Right ventricle myocardium inferior (tissue), 1 donor: ENCODE measurements around the gene DICER1. TPM values are rescaled to one million over a fixed set of nuclear protein-coding genes. Genes with fewer than 3 reads are reported as not detected.

ENCODE experiments used
- ATAC-seq: fragments of 200-7000 bp; cut with Tn5 transposase; one replicate; pipeline ENCODE4 v1.9.1; 2020; ENCODE audit warnings: mild to moderate bottlenecking, moderate library complexity
- DNase-seq: peaks from one replicate; pipeline ENCODE4 v3.0.0; 2021; ENCODE audit errors: missing footprints
- intact Hi-C: fragments of 100-400 bp; cut with DNase I; formaldehyde crosslinking; loops from one replicate; pipeline ENCODE4 v1.11.0; 2022
- total RNA-seq: library from RNA; stranded (reverse); fragmentation: NEBNext Ultra II Directional; extraction: Animal tissue kit (Norgen Biotek cat#: 25700); gene quantifications from one replicate; pipeline ENCODE4 v1.2.1, GENCODE V29; 2021
- donor health status: DM: no; HTN: yes; CAD: no; lungs with severe emphysema.

DICER1 gene
- total RNA-seq, 1 donor from 2014 or later: 20.7 TPM

- no peak for ATAC-seq
- no peak for DNase-seq
- intact Hi-C loops: no loop called here
Measured at GRCh38 chr14:95137804-95138167, 19.5 kb downstream of the DICER1 start.

GRCh38 chr14:95137164-95137803 lies 20.0 kb downstream of the DICER1 start:
- DNase-seq (no peak), ATAC-seq (no peak)
- intact Hi-C loops: no loop called here

- ATAC-seq (no peak), DNase-seq (no peak)
- intact Hi-C loops: no loop called here
Measured at GRCh38 chr14:95136631-95137030, 20.7 kb downstream of the DICER1 start.

GRCh38 chr14:95134304-95134933 lies 22.9 kb downstream of the DICER1 start:
- DNase-seq (no peak), ATAC-seq (no peak)
- intact Hi-C loops: no loop called here

GRCh38 chr14:95133282-95133681 lies 24.0 kb downstream of the DICER1 start:
- intact Hi-C loops: no loop called here
- DNase-seq: no peak
- no peak for ATAC-seq

DNA sequence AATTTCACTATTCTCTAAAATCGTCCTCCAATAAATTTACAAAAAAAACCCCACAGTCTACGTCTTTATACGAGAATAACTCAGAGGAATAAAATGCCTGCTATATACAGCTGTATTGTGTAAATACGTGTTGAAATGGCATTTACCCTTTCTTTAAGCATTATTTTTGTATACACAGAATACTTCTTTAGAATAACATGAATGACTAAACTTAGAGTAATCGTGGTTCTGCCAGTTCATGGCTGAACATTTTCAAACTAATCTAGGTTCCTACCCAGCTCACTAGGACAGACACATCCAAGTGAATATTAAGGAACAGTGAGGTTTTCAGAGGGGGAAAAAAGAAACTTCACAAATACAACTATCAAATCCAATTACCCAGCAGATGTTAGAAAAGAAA lies 24.6 kb downstream of the DICER1 start:
- DNase-seq (no peak), ATAC-seq (no peak)
- intact Hi-C loops: no loop called here

GRCh38 chr14:95130549-95130948 lies 26.8 kb downstream of the DICER1 start:
- ATAC-seq (no peak), DNase-seq (no peak)
- intact Hi-C loops: no loop called here

DNA sequence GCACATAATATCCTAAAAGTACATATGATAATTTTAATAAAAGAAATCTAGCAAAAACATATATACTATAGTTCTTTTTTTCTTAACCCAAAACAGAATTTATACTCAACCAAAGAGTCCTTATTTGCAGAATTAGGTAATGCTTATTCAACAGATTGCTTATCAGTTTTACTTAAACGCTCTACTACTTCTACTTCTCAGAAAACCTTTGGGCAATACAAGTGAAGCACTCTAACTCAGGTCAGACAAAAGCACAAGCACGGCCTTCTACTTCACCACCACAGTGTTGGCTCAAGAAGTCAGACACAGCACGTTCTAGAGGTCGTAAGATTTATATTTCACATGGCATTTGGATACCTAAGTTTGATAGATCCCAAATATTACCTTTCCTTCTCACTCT lies 29.2 kb downstream of the DICER1 start:
- DNase-seq (no peak), ATAC-seq (no peak)
- intact Hi-C loops: no loop called here

DNA sequence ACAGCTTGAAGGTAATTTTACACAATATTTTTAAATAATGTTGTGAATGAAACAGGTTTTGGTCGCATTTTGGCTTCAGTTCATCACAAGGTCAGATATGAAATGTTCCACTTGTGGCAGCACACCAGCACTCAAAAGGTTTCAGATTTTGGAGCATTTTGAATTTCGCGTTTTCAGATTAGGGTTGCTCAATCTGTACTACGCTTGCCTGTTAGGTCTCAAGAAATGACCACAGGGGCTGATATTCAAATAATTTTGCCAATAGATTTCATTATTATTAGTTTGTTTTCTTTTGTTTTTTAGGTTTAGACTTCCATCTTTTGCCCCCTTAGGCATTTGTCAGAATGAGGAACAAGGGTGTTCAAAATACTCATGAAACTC lies 29.8 kb downstream of the DICER1 start:
- ATAC-seq (no peak), DNase-seq (no peak)
- intact Hi-C loops: no loop called here

- intact Hi-C loops: no loop called here
- no peak for ATAC-seq
Measured at GRCh38 chr14:95126906-95127530, 30.3 kb downstream of the DICER1 start.

DNA sequence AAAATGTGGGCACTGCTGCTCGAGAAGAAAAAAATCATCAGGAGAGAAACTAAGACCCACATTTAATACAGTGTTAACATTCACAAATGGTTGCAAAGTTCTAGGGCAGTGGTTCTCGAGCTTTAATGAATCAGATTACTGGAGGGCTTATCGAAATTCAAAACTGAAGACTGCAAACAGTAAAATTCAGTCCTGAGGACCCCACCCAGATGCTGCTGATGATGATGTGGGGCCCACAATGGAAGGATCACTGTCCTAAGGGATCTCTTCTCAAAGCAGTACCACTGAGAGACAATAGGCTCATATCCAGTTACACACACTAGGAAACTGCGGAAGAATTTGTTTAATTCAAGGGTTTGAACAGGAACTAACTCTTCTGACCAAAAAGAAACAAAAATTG lies 31.4 kb downstream of the DICER1 start:
- ATAC-seq (no peak), DNase-seq (no peak)
- intact Hi-C loops: no loop called here

More at GRCh38 chr14:95126906-95127530, 30.3 kb downstream of the DICER1 start:
- DNase-seq: no peak

- ATAC-seq (no peak), DNase-seq (no peak)
- intact Hi-C loops: no loop called here
Measured at GRCh38 chr14:95125221-95125620, 32.1 kb downstream of the DICER1 start.

- intact Hi-C loops: no loop called here
- peak; percentile 92 for ATAC-seq
Measured at GRCh38 chr14:95123891-95124579, 33.3 kb downstream of the DICER1 start.

GRCh38 chr14:95122621-95122945 lies 34.7 kb downstream of the DICER1 start:
- ATAC-seq (no peak), DNase-seq (no peak)
- intact Hi-C loops: no loop called here

More at GRCh38 chr14:95123891-95124579, 33.3 kb downstream of the DICER1 start:
- DNase-seq: peak; percentile 74

DNA sequence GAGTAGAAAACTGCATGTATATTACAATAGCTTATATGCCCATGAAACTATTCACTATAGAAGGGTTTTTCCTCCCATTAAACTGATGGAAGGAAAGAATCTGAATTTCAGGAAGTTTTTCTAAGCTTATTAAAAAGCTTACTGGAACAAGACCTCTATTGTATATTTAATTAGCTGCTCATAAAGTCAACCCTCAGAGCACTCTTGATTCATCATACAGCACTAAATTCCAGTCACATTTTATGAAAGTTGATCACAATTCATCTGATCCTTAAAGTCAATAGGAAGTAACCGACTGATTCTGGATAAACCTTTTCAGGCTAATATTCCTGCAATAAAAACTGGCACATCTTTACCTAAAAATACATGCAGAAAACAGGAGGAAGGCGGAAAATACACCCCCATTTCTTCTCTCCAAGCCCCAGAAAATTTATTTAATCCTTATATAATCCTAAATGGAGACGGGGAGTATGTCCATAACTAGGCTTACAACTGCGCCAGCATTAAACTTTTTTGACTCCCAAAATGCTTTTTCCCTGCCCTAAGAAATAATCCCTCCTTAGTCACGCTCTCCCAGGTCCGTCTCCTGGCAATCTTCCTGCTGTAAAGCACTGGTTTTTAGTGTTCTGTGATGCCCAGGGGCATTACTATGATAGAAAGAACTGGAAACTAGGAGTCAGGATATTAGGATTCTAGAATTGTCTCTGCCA lies 35.3 kb downstream of the DICER1 start:
- no peak for DNase-seq
- intact Hi-C loops: no loop called here
- ATAC-seq: no peak

DNA sequence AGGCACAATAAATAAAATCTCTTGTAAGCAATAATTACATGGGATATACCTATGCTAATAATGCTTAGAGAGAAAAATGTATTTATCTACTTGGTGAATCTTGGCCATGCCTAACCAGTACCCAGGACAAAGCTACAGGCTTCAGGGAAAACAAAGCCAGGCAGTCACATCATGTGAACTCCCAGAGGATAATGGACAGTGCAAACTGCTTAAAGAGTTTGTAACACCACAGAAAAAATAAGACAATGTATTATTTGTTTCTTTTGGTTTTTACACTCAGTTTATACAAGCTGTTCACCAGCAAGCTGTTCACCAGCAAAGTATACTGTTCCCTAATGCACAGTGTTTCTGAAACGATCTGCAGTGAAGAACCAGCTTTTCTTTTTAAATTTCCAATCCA lies 38.0 kb downstream of the DICER1 start:
- no peak for DNase-seq
- intact Hi-C loops: loop anchor here (5.0 kb wide), 1 partner anchor 73 kb away; no protein-coding TSS in a partner anchor

DNA sequence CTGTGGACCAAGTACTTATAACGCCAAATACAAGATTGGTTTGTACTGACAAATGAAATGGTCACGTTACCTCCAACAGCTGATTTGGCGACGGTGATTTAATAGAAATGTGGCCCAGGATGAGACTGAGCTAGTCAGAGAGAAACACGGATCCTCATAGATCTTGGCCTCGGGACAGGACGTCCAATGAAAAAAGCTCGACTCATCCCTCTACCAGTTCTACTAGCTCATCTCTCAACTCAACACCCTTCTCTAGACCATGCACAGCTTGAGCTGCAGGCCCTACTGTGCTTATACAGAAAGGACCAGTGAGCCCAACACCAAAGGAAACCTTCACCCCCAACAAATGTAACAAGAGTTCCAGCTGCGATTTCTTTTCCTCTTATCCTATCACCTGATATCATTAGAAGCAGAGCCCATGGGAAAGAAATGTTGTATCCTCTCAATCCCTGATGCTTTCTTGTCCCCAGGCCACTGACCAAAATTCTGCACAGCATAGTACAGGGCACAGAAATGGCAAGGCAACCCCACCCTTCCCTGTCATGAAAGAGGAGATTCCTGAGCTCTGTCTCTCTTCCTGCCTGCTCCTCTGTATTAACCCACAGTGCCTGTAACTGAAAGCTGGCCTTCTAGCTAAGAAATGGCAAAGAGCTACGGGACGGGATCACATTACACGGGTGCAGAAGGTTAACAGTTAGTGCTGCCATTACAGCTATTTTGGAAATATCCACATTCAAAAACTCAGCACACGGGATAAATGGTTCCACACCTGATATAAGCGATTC lies 39.2 kb downstream of the DICER1 start:
- ATAC-seq (no peak), DNase-seq (no peak)
- intact Hi-C loops: loop anchor here (5.0 kb wide), 1 partner anchor 74 kb away; no protein-coding TSS in a partner anchor

More for the DNA sequence above, 38.0 kb downstream of the DICER1 start:
- no peak for ATAC-seq

DNA sequence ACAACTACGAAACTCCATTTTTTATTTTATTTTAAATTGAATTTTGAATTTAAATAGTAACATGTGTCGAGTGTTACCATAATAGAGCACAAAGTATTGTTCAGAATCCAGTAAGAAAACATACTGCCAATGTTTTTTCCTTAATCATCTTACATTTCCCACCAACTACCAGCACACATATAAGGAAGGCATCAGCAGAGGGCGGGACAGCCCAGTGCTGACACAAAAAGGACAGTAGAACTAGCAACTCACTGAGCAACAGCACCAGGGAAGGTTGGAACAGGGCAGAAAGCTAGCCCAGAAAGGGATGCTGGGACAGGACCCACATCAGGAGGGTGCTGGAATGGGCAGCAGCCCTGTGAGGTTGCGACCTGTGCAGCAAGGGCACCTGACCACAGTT lies 43.9 kb downstream of the DICER1 start:
- intact Hi-C loops: no loop called here
- DNase-seq (no peak), ATAC-seq (no peak)
